Measurements from ENCODE around the gene SPRY2.

DNA sequence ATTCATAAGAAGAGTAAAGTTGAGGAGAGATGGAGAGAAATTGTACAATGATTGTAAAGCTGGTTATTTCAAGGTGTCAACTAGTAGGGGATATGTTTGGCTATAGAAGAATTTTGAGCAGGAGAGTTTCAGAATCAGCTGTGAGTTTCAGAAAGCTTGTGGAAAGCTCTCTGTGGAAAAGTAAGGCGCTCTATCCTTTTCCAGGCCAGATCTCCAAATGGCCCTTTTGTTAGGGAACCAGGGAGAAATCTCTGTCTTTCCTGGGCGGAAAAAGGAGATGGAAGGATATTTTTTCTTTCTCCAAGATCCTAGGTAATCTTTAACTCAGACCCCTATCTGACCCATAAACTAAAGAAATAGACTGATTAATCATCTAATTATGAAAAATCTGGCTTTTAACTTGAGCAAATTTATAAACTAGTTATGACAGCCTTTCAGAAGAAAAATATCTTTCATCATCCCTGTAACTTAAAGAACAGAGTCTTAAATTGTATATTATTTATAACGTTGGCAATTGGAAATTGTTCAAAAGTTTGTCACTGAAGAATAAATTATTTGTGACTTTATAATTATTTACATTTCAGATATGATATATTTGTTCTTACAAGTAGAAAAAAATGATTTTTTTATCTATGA lies 34.5 kb downstream of the SPRY2 start:
- TF ChIP-seq, protein P1, sequence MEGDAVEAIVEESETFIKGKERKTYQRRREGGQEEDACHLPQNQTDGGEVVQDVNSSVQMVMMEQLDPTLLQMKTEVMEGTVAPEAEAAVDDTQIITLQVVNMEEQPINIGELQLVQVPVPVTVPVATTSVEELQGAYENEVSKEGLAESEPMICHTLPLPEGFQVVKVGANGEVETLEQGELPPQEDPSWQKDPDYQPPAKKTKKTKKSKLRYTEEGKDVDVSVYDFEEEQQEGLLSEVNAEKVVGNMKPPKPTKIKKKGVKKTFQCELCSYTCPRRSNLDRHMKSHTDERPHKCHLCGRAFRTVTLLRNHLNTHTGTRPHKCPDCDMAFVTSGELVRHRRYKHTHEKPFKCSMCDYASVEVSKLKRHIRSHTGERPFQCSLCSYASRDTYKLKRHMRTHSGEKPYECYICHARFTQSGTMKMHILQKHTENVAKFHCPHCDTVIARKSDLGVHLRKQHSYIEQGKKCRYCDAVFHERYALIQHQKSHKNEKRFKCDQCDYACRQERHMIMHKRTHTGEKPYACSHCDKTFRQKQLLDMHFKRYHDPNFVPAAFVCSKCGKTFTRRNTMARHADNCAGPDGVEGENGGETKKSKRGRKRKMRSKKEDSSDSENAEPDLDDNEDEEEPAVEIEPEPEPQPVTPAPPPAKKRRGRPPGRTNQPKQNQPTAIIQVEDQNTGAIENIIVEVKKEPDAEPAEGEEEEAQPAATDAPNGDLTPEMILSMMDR (IDR thresholded peaks at IDR 0.05), result no peak
- TF ChIP-seq POLR2A (IDR thresholded peaks at IDR 0.05), result no peak
